A549 (cell line): ENCODE measurements around the gene SRGAP3. TPM values are rescaled to one million over a fixed set of nuclear protein-coding genes. Genes with fewer than 3 reads are reported as not detected.

Source experiments
- ATAC-seq, 2 experiments: fragments of 200-7000 bp in 1 of 2; fragments of >200 bp in 1 of 2; cut with Nextera tagmentation in 1 of 2; cut with Tn5 transposase in 1 of 2; 3 replicates each; pipeline versions ENCODE4 v1.8.0 to v1.9.1; 2018 to 2020; ENCODE audit warnings: mild to moderate bottlenecking in 1 of 2, moderate library complexity in 1 of 2
- CTCF ChIA-PET: fragments of 300-600 bp; sonication (Branson Sonifier 250); formaldehyde crosslinking; extraction: SDS; loops from one replicate; lab custom pipeline; 2021; ENCODE audit warnings: antibody characterized with exemption, inconsistent platforms; lab: Yijun Ruan, JAX
- POLR2A ChIA-PET: fragments of 350-600 bp; formaldehyde crosslinking; extraction: SDS; loops from one replicate; lab custom pipeline; 2021; ENCODE audit warnings: antibody characterized with exemption, inconsistent platforms; lab: Yijun Ruan, JAX
- DNase-seq, 2 experiments: peaks; one replicate each; pipeline versions ENCODE4 v3.0.0 to v3.0.0-alpha.2; 2011 to 2016; ENCODE audit warnings: low read depth in 1 of 2, low spot score in 1 of 2
- FAIRE-seq: peaks from 2 replicates; lab custom pipeline; 2011; peaks lifted over from hg19 to GRCh38; lab: Jason Lieb, UNC
- H3K27ac ChIP-seq, 2 experiments: fragments of >200 bp; sonication (Bioruptor Twin); formaldehyde crosslinking; 3 replicates each; pipeline ENCODE4 v1.5.1; 2016 to 2017
- H3K4me1 ChIP-seq: fragments of >200 bp; sonication (Bioruptor Twin); formaldehyde crosslinking; 3 replicates; pipeline ENCODE4 v1.6.1; 2016
- H3K4me2 ChIP-seq: fragments of >200 bp; sonication (Bioruptor Twin); formaldehyde crosslinking; 3 replicates; pipeline ENCODE4 v1.6.1; 2016
- H3K4me3 ChIP-seq: fragments of >200 bp; sonication (Bioruptor Twin); formaldehyde crosslinking; 3 replicates; pipeline ENCODE4 v1.5.1; 2016
- H3K9me3 ChIP-seq: fragments of >200 bp; sonication (Bioruptor Twin); formaldehyde crosslinking; 3 replicates; pipeline ENCODE4 v1.6.1; 2016
- BHLHE40 ChIP-seq: IDR thresholded peaks from 2 replicates; pipeline ENCODE4 v1.6.1; 2012; ENCODE audit warnings: low read depth, low read length, inconsistent platforms
- CBX2 ChIP-seq: fragments of 200-600 bp; sonication (generic); IDR thresholded peaks from 2 replicates; pipeline ENCODE4 v1.6.1; 2016; ENCODE audit warnings: low read depth, mild to moderate bottlenecking, borderline replicate concordance
- CBX8 ChIP-seq: fragments of 200-600 bp; sonication (generic); IDR thresholded peaks from 2 replicates; pipeline ENCODE4 v1.6.1; 2016
- CHD2 ChIP-seq: fragments of 150-350 bp; IDR thresholded peaks from 2 replicates; pipeline ENCODE4 v1.6.1; 2014; ENCODE audit warnings: low read length; ENCODE audit not compliant: partially characterized antibody
- E2F6 ChIP-seq: IDR thresholded peaks from 2 replicates; pipeline ENCODE4 v1.6.1; 2012; ENCODE audit warnings: low read depth, borderline replicate concordance
- EP300 ChIP-seq, 2 experiments: fragments of >200 bp; sonication (Bioruptor Twin); formaldehyde crosslinking; IDR thresholded peaks; 2 replicates in 1 of 2; 3 replicates in 1 of 2; pipeline ENCODE4 v1.6.1; 2016 to 2017
- GATA3 ChIP-seq: IDR thresholded peaks from 2 replicates; pipeline ENCODE4 v1.6.1; 2012; ENCODE audit warnings: borderline replicate concordance
- HDAC2 ChIP-seq: fragments of 200-600 bp; sonication (generic); IDR thresholded peaks from 2 replicates; pipeline ENCODE4 v1.6.1; 2016
- HEYL ChIP-seq: fragments of 250-450 bp; sonication (Bioruptor Pico); IDR thresholded peaks from 2 replicates; pipeline ENCODE4 v1.8.0; 2021; ENCODE audit warnings: mild to moderate bottlenecking, moderate library complexity
- HOXA7 ChIP-seq: fragments of 250-450 bp; sonication (Bioruptor Pico); IDR thresholded peaks from 2 replicates; pipeline ENCODE4 v1.5.0; 2020; ENCODE audit warnings: mild to moderate bottlenecking, moderate library complexity
- HOXB5 ChIP-seq: fragments of 250-450 bp; sonication (Bioruptor Pico); IDR thresholded peaks from 2 replicates; pipeline ENCODE4 v1.5.0; 2020; ENCODE audit warnings: mild to moderate bottlenecking, moderate library complexity
- KDM5A ChIP-seq: fragments of 200-600 bp; sonication (generic); IDR thresholded peaks from 2 replicates; pipeline ENCODE4 v1.6.1; 2016; ENCODE audit warnings: antibody characterized with exemption, mild to moderate bottlenecking
- MAFK ChIP-seq: fragments of 450-650 bp; IDR thresholded peaks from 2 replicates; pipeline ENCODE4 v1.6.1; 2014; ENCODE audit not compliant: partially characterized antibody
- MAZ ChIP-seq: fragments of 150-350 bp; IDR thresholded peaks from 2 replicates; pipeline ENCODE4 v1.6.1; 2014; ENCODE audit warnings: antibody characterized with exemption, low read depth, low read length, borderline replicate concordance
- NR3C1 ChIP-seq: fragments of >200 bp; sonication (Bioruptor Twin); formaldehyde crosslinking; IDR thresholded peaks from 3 replicates; pipeline ENCODE4 v1.6.1; 2017
- PHF8 ChIP-seq: fragments of 200-600 bp; sonication (generic); IDR thresholded peaks from 2 replicates; pipeline ENCODE4 v1.6.1; 2016; ENCODE audit warnings: low read depth, mild to moderate bottlenecking, antibody characterized with exemption, moderate library complexity, borderline replicate concordance
- POLR2A ChIP-seq: IDR thresholded peaks from 2 replicates; pipeline ENCODE4 v1.6.1; 2012; ENCODE audit warnings: mild to moderate bottlenecking, low read length
- POLR2AphosphoS2 ChIP-seq: conservative IDR thresholded peaks from 2 replicates; pipeline ENCODE4 v1.6.1; 2012; ENCODE audit warnings: low read length, improper control_type of control experiment, inconsistent platforms
- RAD21 ChIP-seq, 2 experiments: fragments of >200 bp in 1 of 2; sonication (Bioruptor Twin) in 1 of 2; formaldehyde crosslinking in 1 of 2; IDR thresholded peaks in 1 of 2; conservative IDR thresholded peaks in 1 of 2; 2 replicates in 1 of 2; 3 replicates in 1 of 2; pipeline ENCODE4 v1.6.1; 2012 to 2018; ENCODE audit warnings: inconsistent platforms in 1 of 2
- RARB ChIP-seq: fragments of 250-450 bp; sonication (Bioruptor Pico); IDR thresholded peaks from 2 replicates; pipeline ENCODE4 v1.8.0; 2021; ENCODE audit warnings: mild to moderate bottlenecking, moderate library complexity
- RFX5 ChIP-seq: fragments of 450-650 bp; IDR thresholded peaks from 2 replicates; pipeline ENCODE4 v1.7.1; 2014; ENCODE audit warnings: antibody characterized with exemption, mild to moderate bottlenecking, moderate library complexity
- RNF2 ChIP-seq: fragments of 200-600 bp; sonication (generic); IDR thresholded peaks from 2 replicates; pipeline ENCODE4 v1.6.1; 2016; ENCODE audit warnings: low read depth, mild to moderate bottlenecking, antibody characterized with exemption, moderate library complexity, borderline replicate concordance
- SMC3 ChIP-seq: fragments of >200 bp; sonication (Bioruptor Twin); formaldehyde crosslinking; IDR thresholded peaks from 3 replicates; pipeline ENCODE4 v1.6.1; 2018; ENCODE audit warnings: inconsistent platforms
- TP53 ChIP-seq: fragments of 250-450 bp; sonication (Bioruptor Pico); IDR thresholded peaks from 2 replicates; pipeline ENCODE4 v1.5.0; 2021; ENCODE audit warnings: mild to moderate bottlenecking, moderate library complexity
- ZFP36 ChIP-seq: fragments of 450-650 bp; IDR thresholded peaks from 2 replicates; pipeline ENCODE4 v1.6.1; 2014; ENCODE audit warnings: borderline replicate concordance; ENCODE audit not compliant: partially characterized antibody
- ZNF302 ChIP-seq: fragments of 250-450 bp; sonication (Bioruptor Pico); IDR thresholded peaks from 2 replicates; pipeline ENCODE4 v1.9.0; 2021; ENCODE audit warnings: inconsistent platforms, mild to moderate bottlenecking, moderate library complexity
- WGBS: methylation state at CpG from one replicate; pipeline ENCODE4 v1.1.6; 2017; ENCODE audit errors: missing lambda C conversion rate; 5-methylcytosine and 5-hydroxymethylcytosine counted together
- polyA plus RNA-seq, 4 experiments: library from polyadenylated mRNA; depleted of rRNA in 3 of 4; stranded (reverse); fragments of >200 nt; fragmentation: RNase III in 1 of 4; extraction: RNeasy Plus Mini Kit Qiagen cat#74134 plus additional on column Dnase treatment in 1 of 4; gene quantifications; 2 replicates in 3 of 4; 3 replicates in 1 of 4; pipeline ENCODE4 v1.2.3, GENCODE V29; 2011 to 2017
- TF ChIP-seq, protein P1 (sequence below): fragments of 150-350 bp; IDR thresholded peaks from 2 replicates; pipeline ENCODE4 v1.6.1; 2014; ENCODE audit warnings: low read depth, mild to moderate bottlenecking, low read length
- TF ChIP-seq, protein P2 (sequence below): IDR thresholded peaks from 2 replicates; pipeline ENCODE4 v1.6.1; 2012
- TF ChIP-seq, protein P3 (sequence below): fragments of 250-450 bp; sonication (Bioruptor Pico); IDR thresholded peaks from 2 replicates; pipeline ENCODE4 v1.5.0; 2021; ENCODE audit warnings: mild to moderate bottlenecking, moderate library complexity, borderline replicate concordance

Gene SRGAP3
- polyA plus RNA-seq, 2 of the 4 experiments (the other 2 are of a cell fraction): 1.6 to 2.5 TPM

- TF ChIP-seq HEYL (CRISPR knock-in tag): no peak
- no peak for TF ChIP-seq HDAC2
- TF ChIP-seq TP53 (CRISPR knock-in tag): no peak
Measured at GRCh38 chr3:9280451-9281219, 31.2 kb upstream of the SRGAP3 start (continued).

GRCh38 chr3:9279966-9280365, 30.5 kb upstream of the SRGAP3 start:
- no peaks in the 10 kb centered on the region for H3K9me3 ChIP-seq
- ChIA-PET POLR2A (no interaction called here), CTCF (interaction anchor here (2.2 kb wide), 1 partner anchor 23 kb away, joined by 9 read pairs; no protein-coding TSS in a partner anchor)
- no peak overlapping the region for H3K4me2 ChIP-seq
- no peak for TF ChIP-seq BHLHE40
- H3K27ac ChIP-seq: no peak overlapping the region
- WGBS: 57% methylated on average over 6 of the region's 6 CpGs
- DNase-seq: peak in 1 of 2 experiments; percentile 8
- H3K4me3 ChIP-seq: no peak overlapping the region
- ATAC-seq: peak; percentile 38 to 39; a peak in 2 of 6 replicates
- no peaks in the 10 kb centered on the region for H3K4me1 ChIP-seq
- FAIRE-seq: no peak

GRCh38 chr3:9278498-9278897, 29.1 kb upstream of the SRGAP3 start:
- Histone ChIP-seq H3K4me2 (no peak overlapping the region), H3K9me3 (no peaks in the 10 kb centered on the region), H3K4me1 (no peaks in the 10 kb centered on the region)
- WGBS: 29% methylated on average over 4 of the region's 4 CpGs
- ATAC-seq: no peak
- no peak for DNase-seq
- CTCF ChIA-PET: interaction anchor here (0.8 to 1.5 kb wide), 2 partner anchors 24 to 306 kb away, joined by 3 to 5 read pairs; no protein-coding TSS in a partner anchor
- TF ChIP-seq, protein P1, sequence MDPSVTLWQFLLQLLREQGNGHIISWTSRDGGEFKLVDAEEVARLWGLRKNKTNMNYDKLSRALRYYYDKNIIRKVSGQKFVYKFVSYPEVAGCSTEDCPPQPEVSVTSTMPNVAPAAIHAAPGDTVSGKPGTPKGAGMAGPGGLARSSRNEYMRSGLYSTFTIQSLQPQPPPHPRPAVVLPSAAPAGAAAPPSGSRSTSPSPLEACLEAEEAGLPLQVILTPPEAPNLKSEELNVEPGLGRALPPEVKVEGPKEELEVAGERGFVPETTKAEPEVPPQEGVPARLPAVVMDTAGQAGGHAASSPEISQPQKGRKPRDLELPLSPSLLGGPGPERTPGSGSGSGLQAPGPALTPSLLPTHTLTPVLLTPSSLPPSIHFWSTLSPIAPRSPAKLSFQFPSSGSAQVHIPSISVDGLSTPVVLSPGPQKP: no peak
- TF ChIP-seq HOXA7 (CRISPR knock-in tag) (no peak), RFX5 (no peak), ZNF302 (CRISPR knock-in tag) (no peak), CBX2 (no peak), PHF8 (no peak), HOXB5 (CRISPR knock-in tag) (no peak), ZFP36 (no peak), GATA3 (no peak), E2F6 (no peak)
- TF ChIP-seq, all 56 proteins: peak for 0
- Histone ChIP-seq H3K27ac (no peak overlapping the region), H3K4me3 (no peak overlapping the region)
- POLR2A ChIA-PET: no interaction called here
- FAIRE-seq: no peak

DNA sequence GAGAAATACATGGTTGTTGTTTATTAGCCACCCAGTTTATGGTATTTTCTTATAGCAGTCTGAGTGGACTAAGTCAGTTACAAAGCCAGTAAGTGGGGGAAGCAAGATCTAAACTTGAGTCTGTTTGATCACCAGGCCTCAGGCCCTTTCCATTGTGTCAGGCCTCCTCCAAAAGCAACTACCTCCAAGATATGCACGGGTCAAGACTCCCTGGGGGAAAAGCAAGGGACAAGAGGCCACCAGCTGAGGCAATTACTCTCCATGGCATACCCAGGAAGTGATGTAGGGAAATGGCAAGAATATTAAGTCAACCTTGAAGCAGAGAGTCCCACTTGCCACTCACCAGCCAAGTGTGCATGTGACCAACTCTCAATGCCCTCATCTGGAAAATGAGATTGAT, 28.6 kb upstream of the SRGAP3 start:
- CTCF ChIA-PET: interaction anchor here (0.8 to 1.5 kb wide), 2 partner anchors 24 to 306 kb away, joined by 3 to 5 read pairs; no protein-coding TSS in a partner anchor
- Histone ChIP-seq H3K27ac (no peak overlapping the region), H3K9me3 (no peaks in the 10 kb centered on the region)
- 8% methylated on average over 1 of the region's 1 CpG for WGBS
- no peak for TF ChIP-seq SMC3
- TF ChIP-seq, protein P2, sequence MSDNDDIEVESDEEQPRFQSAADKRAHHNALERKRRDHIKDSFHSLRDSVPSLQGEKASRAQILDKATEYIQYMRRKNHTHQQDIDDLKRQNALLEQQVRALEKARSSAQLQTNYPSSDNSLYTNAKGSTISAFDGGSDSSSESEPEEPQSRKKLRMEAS: no peak
- TF ChIP-seq KDM5A: no peak
- no peak for TF ChIP-seq HOXA7 (CRISPR knock-in tag)
- no peak for TF ChIP-seq RAD21 (conservative IDR thresholded peaks at IDR 0.05 in 1 of 2, IDR thresholded peaks at IDR 0.05 in 1 of 2)
- TF ChIP-seq BHLHE40: no peak
- TF ChIP-seq RARB (CRISPR knock-in tag): no peak
- no peak for TF ChIP-seq NR3C1
- TF ChIP-seq TP53 (CRISPR knock-in tag): no peak
- TF ChIP-seq, protein P3, sequence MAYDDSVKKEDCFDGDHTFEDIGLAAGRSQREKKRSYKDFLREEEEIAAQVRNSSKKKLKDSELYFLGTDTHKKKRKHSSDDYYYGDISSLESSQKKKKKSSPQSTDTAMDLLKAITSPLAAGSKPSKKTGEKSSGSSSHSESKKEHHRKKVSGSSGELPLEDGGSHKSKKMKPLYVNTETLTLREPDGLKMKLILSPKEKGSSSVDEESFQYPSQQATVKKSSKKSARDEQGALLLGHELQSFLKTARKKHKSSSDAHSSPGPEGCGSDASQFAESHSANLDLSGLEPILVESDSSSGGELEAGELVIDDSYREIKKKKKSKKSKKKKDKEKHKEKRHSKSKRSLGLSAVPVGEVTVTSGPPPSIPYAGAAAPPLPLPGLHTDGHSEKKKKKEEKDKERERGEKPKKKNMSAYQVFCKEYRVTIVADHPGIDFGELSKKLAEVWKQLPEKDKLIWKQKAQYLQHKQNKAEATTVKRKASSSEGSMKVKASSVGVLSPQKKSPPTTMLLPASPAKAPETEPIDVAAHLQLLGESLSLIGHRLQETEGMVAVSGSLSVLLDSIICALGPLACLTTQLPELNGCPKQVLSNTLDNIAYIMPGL (CRISPR knock-in tag): no peak
- no peak for TF ChIP-seq HDAC2
- no peak for TF ChIP-seq EP300 (IDR thresholded peaks at IDR 0.05)
- TF ChIP-seq MAFK: no peak
- no peak for TF ChIP-seq POLR2AphosphoS2
- no peak for TF ChIP-seq POLR2A
- no peak for TF ChIP-seq CHD2
- no peak for TF ChIP-seq CBX8
- no peak for TF ChIP-seq RNF2
- no peak for TF ChIP-seq HOXB5 (CRISPR knock-in tag)
- no peak for TF ChIP-seq MAZ
- TF ChIP-seq, all 56 proteins: peak for 0
- no peak overlapping the region for H3K4me2 ChIP-seq
- H3K4me3 ChIP-seq: no peak overlapping the region
- FAIRE-seq (no peak), ATAC-seq (no peak), DNase-seq (no peak)
- POLR2A ChIA-PET: no interaction called here
- H3K4me1 ChIP-seq: no peaks in the 10 kb centered on the region
